Activated CD4-positive, alpha-beta T cell treated with anti-CD3 and anti-CD28 coated beads, Interleukin-2, amount 10 ng/mL, durations not matched to agents 24 days and 14 days (primary cell): ENCODE results near the gene SNX24. TPM values are rescaled to one million over a fixed set of nuclear protein-coding genes. Genes with fewer than 3 reads are reported as not detected.

Source experiments
- DNase-seq: peaks from one replicate; pipeline ENCODE4 v3.0.0; 2022
- H3K27ac Mint-ChIP-seq: one replicate; pipeline ENCODE4 v1.8.0; 2022; ENCODE audit warnings: mild to moderate bottlenecking, mixed read lengths
- H3K27me3 Mint-ChIP-seq: one replicate; pipeline ENCODE4 v1.8.0; 2022; ENCODE audit warnings: mixed read lengths
- H3K36me3 Mint-ChIP-seq: one replicate; pipeline ENCODE4 v1.8.0; 2022; ENCODE audit warnings: low read depth, mild to moderate bottlenecking, mixed read lengths
- H3K4me1 Mint-ChIP-seq: one replicate; pipeline ENCODE4 v1.8.0; 2021; ENCODE audit warnings: mixed read lengths
- H3K4me3 Mint-ChIP-seq: one replicate; pipeline ENCODE4 v1.8.0; 2022; ENCODE audit warnings: mild to moderate bottlenecking, moderate library complexity, mixed read lengths
- H3K9me3 Mint-ChIP-seq: one replicate; pipeline ENCODE4 v1.8.0; 2021; ENCODE audit warnings: mixed read lengths
- intact Hi-C: fragments of 100-400 bp; cut with micrococcal nuclease; formaldehyde crosslinking; loops from one replicate; pipeline ENCODE4 v1.15.1; 2023
- total RNA-seq: library from RNA; stranded (reverse); gene quantifications from 2 replicates; pipeline ENCODE4 v1.2.3, GENCODE V29; 2022

The SNX24 gene, protein sequence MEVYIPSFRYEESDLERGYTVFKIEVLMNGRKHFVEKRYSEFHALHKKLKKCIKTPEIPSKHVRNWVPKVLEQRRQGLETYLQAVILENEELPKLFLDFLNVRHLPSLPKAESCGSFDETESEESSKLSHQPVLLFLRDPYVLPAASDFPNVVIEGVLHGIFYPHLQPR
- total RNA-seq = 0.37 and 0.45 TPM in 2 replicates

DNA sequence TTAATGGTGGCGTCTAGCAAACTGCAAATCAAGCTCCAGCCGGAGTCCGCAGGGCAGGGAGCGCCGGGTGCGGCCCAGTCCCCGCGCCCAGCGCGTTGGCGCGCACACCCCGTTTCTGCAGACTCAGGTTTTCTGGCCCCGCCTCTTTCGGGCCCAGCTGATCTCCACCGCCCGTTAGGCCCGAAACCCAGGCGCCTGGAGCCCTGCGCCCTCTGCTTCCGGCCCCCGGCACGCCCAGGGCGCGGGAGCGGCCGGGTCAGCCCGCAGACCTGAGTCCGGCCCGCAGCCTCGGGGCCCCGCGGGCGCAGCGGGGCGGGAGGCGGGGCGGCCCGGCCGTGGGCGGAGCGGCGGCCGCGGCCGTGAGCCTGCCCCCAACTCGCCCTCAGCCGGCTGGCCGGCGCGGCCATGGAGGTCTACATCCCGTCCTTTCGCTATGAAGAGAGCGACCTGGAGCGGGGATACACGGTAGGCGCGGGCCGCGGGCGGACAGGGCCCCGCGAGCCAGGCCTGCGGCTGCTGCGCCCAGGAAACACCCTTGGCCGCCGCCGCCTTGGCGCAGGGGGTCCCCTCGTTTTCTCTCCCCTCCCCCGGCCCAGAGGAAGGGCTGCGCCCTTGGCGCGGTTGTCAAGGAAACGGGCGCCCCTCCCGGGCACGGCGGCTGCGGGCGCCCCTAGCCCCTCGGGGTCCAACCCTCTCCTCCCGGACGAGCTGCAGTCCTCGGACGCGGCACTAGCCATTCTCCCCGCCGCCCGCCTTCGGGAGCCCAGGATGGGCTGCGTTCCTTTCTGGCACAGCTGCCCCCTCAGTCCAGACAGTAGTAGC lies at the start of gene SNX24:
Gene SNX24, plus strand, starts transcription at position 385 of the 822 bp plus-strand sequence. Its CDS starts 21 bp downstream, at position 406.
- peaks cover 1% of the 10 kb centered on the region for H3K9me3 Mint-ChIP-seq
- DNase-seq = peak; percentile 91
- H3K36me3 Mint-ChIP-seq = no peaks in the 10 kb centered on the region
- intact Hi-C loops = loop anchor here (1.0 kb wide), 1 partner anchor 70 kb away; the partner anchor contains the start of gene SNX2
- H3K27ac Mint-ChIP-seq = no peak within 1 kb of the TSS
- peaks cover 19% of the 10 kb centered on the region for H3K4me1 Mint-ChIP-seq
- peak within 1 kb of the TSS; percentile 86 for H3K4me3 Mint-ChIP-seq
- peaks cover 33% of the 10 kb centered on the region for H3K27me3 Mint-ChIP-seq

DNA sequence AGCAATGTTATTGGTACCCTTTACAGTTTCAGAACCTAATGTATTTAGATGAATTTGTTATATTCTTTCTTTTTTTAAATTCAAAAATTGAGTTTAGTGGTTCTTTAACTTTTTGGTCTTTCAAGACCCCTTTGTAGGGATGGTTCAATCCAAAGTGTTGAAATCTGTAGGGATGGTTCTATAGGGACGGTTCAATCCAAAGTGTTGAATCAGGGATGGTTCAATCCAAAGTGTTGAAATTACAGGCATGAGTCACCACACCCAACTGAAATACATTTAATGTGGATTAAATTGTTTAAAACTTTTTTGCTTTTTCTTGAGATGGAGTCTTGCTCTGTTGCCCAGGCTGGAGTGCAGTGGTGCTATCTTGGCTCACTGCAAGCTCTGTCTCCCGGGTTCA lies 39.9 kb upstream of the SNX24 start:
- Mint-ChIP-seq H3K27me3 (no peaks in the 10 kb centered on the region), H3K9me3 (no peaks in the 10 kb centered on the region), H3K4me3 (no peak overlapping the region), H3K27ac (no peak overlapping the region), H3K4me1 (no peaks in the 10 kb centered on the region), H3K36me3 (peaks cover 43% of the 10 kb centered on the region)
- no peak for DNase-seq
- intact Hi-C loops = no loop called here

DNA sequence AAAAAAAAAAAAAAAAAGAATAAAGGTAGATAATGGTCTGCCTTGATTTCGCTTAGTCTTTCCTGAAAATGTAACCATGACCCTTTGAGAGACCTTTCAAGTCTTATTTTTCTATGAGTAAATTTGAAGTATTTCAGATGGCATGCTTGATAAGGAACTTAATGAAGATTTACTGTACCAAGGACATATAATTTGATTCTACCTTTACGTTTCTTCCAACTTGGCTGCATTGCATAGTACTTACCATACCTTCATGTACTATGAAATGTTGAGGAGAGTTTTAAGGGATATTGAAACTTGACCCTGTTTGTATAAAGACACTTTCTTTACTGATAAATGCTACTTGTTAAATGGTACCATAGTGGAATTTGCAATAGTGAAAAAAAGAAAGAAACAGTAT lies 35.0 kb upstream of the SNX24 start:
- Mint-ChIP-seq H3K4me3 (no peak overlapping the region), H3K36me3 (peaks cover 23% of the 10 kb centered on the region), H3K27me3 (no peaks in the 10 kb centered on the region), H3K9me3 (peaks cover 3% of the 10 kb centered on the region), H3K4me1 (no peaks in the 10 kb centered on the region), H3K27ac (no peak overlapping the region)
- no peak for DNase-seq
- intact Hi-C loops = no loop called here

DNA sequence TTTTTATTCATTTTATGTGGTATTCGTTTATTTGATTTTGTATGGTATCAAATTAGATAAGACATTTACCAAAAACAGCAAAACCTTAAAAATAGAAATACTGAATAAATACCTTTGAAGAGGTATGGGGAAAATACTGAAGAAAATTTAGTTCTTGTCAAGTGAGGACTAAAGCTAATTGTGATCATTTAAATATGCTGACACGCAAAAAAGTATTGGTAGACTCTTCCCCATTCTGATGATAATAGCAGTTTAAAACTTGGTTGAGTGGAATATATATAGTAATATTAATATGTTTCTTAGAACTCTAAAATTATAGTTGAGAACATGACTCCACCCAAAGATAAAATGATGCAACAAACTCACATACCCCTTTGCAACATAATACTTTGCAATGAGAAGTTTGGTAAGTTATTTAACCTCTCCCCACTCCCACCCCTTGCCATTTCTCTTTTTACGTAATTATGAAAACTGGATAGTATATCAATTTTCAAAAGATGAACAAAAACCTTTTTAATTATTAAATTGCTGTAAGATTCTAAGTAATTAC lies 30.1 kb upstream of the SNX24 start:
- no peak overlapping the region for H3K27ac Mint-ChIP-seq
- H3K27me3 Mint-ChIP-seq = no peaks in the 10 kb centered on the region

DNA sequence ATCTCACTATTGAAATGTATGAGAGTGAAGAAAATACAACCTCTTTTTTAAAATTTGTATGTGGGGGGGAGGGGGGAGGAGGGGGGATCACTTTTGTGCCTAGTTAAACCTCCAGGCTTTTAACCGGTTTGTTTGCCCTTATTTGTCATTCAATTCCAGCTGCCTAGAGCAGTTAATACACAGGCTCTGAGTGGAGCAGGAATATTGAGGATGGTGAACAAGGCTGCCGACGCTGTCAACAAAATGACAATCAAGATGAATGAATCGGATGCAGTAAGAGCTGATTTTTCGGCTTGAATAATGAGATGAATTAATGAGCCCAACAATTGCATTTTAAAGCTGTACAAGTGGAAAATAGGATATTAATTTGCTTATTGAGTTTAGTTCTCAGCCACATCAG lies 28.7 kb upstream of the SNX24 start:
- no peak overlapping the region for H3K4me3 Mint-ChIP-seq
- intact Hi-C loops = no loop called here
- peaks cover 3% of the 10 kb centered on the region for H3K9me3 Mint-ChIP-seq
- peaks cover 5% of the 10 kb centered on the region for H3K36me3 Mint-ChIP-seq
- no peak for DNase-seq
- no peak overlapping the region for H3K27ac Mint-ChIP-seq
- H3K4me1 Mint-ChIP-seq = no peaks in the 10 kb centered on the region
- H3K27me3 Mint-ChIP-seq = no peaks in the 10 kb centered on the region

More for the DNA sequence above, 30.1 kb upstream of the SNX24 start:
- intact Hi-C loops = no loop called here
- no peak for DNase-seq
- H3K36me3 Mint-ChIP-seq = peaks cover 5% of the 10 kb centered on the region
- H3K4me3 Mint-ChIP-seq = no peak overlapping the region
- H3K4me1 Mint-ChIP-seq = no peaks in the 10 kb centered on the region
- peaks cover 3% of the 10 kb centered on the region for H3K9me3 Mint-ChIP-seq

DNA sequence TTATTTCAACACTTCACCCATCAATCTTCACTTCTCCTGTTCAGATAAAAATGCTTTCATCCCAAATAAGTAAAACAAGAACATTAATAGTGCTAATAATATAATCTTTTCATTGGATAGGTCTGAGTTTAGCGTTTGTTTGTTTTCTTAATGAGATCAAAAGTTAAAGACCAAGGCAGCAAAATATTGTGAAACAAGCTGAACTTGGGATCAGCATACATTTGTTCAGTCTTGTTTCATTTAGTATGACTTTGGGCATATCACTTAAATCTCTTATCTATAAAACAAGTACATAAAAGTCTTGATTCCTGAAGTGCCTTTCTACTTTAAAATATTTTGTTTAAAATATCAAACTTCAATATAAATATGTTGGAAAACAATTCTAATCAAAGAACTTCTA lies 13.4 kb upstream of the SNX24 start:
- H3K4me1 Mint-ChIP-seq = no peaks in the 10 kb centered on the region
- H3K36me3 Mint-ChIP-seq = peaks cover 8% of the 10 kb centered on the region
- H3K27me3 Mint-ChIP-seq = no peaks in the 10 kb centered on the region
- DNase-seq = no peak
- no peaks in the 10 kb centered on the region for H3K9me3 Mint-ChIP-seq
- H3K4me3 Mint-ChIP-seq = no peak overlapping the region
- H3K27ac Mint-ChIP-seq = no peak overlapping the region
- intact Hi-C loops = no loop called here

DNA sequence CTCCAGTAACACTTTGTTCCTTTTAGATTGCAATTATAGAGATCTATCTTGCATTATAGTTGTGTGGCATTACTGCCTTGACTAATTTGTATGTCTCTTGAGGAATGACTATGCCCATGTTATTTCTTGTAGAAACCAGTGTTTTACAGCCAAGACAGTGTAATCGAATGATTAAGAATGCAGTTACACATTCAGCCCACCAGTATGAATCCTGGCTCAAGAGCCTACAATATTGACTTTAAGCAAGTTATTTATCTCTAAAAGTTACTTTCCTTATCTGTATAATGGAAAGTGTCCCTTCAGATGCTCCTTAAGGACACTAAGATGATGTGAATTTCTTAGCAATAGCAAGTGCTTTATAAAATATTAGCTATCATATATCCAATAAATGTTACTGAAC lies 9.7 kb upstream of the SNX24 start:
- Mint-ChIP-seq H3K27ac (no peak overlapping the region), H3K4me3 (no peak overlapping the region), H3K9me3 (peaks cover 4% of the 10 kb centered on the region), H3K27me3 (peaks cover 13% of the 10 kb centered on the region), H3K36me3 (no peaks in the 10 kb centered on the region), H3K4me1 (peaks cover 4% of the 10 kb centered on the region)
- intact Hi-C loops = no loop called here
- no peak for DNase-seq

DNA sequence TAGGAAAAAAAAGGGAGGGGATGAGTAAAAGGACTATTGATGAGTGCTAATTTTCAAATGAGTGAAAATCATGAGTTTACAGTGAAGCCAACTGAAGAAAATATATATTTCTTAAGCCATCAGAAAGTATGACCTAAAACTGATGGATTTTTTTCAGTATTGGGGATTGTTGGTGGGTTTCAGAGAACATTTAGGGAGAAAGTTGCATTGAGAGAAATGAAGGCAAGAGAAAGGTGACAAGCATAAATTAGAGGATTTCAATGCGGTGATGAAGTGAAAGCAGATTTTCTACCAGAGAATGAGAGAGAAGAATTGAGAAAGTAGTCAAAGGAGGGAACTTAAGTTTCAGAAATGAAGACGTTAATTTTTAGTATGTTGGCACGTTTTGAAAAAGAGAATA lies 8.5 kb upstream of the SNX24 start:
- peaks cover 4% of the 10 kb centered on the region for H3K9me3 Mint-ChIP-seq
- H3K27me3 Mint-ChIP-seq = peaks cover 15% of the 10 kb centered on the region
- H3K4me1 Mint-ChIP-seq = peaks cover 4% of the 10 kb centered on the region
- DNase-seq = no peak
- no peak overlapping the region for H3K4me3 Mint-ChIP-seq
- no peak overlapping the region for H3K27ac Mint-ChIP-seq
- no peaks in the 10 kb centered on the region for H3K36me3 Mint-ChIP-seq
- intact Hi-C loops = no loop called here

DNA sequence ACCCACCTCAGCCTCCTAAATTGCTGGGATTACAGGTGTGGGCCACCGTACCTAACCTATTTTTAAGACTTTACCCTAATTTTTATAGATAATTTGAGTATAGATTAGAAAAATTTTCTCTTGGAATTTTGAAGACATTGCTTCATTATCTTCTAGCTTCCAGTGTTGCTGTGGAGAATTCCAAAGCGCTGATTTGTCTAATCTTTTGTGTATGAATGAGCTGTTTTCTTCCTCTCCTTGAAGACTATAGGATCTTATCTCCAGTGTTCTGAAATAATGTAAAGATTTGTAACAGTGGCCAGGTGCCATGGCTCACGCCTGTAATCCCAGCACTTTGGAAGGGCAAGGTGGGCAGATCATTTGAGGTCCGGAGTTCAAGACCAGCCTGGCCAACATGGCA lies 5.7 kb upstream of the SNX24 start:
- H3K27me3 Mint-ChIP-seq = peaks cover 29% of the 10 kb centered on the region

DNA sequence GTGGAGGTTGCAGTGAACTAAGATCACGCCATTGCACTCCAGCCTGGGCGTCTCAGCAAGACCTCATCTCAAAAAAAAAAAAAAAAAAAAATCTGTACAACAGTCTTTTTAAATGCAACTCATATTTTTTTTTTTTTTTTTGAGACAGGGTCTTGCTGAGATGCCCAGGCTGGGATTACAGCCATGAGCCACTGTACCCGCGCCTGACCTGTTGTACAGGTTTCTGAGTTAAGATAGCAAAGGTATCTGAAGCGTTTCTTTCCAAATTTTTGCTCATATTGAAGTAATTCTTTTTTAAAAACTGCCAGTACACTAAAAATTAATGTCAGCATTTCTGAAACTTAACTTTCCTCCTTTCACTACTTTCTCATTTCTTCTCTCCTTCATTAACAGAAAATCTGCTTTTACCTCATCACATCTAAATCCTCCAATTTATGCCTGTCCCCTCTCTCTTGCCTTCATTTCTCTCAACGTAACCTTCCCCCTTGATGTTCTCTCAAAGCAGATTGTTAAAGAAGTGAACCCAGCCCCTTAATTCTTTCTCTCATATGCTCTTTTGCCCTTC lies 3.3 kb upstream of the SNX24 start:
- no peak overlapping the region for H3K4me3 Mint-ChIP-seq
- peaks cover 21% of the 10 kb centered on the region for H3K4me1 Mint-ChIP-seq
- H3K9me3 Mint-ChIP-seq = peaks cover 4% of the 10 kb centered on the region
- no peaks in the 10 kb centered on the region for H3K36me3 Mint-ChIP-seq
- no peak overlapping the region for H3K27ac Mint-ChIP-seq
- no peak for DNase-seq
- intact Hi-C loops = no loop called here
- H3K27me3 Mint-ChIP-seq = peaks cover 42% of the 10 kb centered on the region

More for the DNA sequence above, 5.7 kb upstream of the SNX24 start:
- no peak overlapping the region for H3K27ac Mint-ChIP-seq
- peaks cover 4% of the 10 kb centered on the region for H3K9me3 Mint-ChIP-seq
- intact Hi-C loops = no loop called here
- peaks cover 16% of the 10 kb centered on the region for H3K4me1 Mint-ChIP-seq
- H3K36me3 Mint-ChIP-seq = no peaks in the 10 kb centered on the region
- no peak overlapping the region for H3K4me3 Mint-ChIP-seq
- no peak for DNase-seq

DNA sequence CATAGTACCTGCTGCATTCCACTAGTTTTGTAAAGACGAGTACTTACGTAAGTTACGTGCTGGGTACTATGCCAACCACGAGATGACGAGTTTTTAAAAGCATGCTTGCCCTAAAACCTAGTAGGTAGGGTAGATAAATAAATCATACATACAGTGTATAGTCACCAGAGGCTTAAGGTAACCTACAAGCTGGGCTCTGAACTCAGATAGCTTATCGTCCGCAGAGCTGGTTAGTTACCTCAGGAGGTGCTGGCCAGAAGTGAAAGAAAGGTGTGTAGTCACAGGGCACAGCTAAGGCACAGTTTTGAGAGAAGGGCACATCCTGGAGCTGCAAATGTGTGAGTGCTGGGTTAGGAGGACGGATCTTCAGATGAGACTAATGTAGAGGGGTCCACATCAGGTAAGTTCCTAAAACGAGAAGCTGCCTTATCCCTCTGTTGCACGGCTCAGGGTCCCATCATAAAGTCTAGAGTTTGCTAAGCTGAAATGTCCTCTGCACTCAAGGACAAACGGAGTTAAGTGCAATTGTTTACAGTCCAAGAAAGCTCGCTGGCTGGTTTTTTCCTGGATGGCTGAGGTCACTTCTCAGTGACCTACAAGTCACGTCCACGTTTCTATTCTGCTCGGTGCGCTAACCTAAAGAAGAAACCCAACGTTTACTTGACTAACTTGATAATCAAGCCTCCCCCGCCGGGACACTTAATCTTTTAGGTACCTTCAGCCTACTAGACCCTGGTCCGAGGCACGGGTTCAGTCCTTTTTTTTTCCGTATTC lies 1.1 kb upstream of the SNX24 start:
- H3K27ac Mint-ChIP-seq = peak overlapping the region; percentile 29
- peaks cover 4% of the 10 kb centered on the region for H3K9me3 Mint-ChIP-seq
- DNase-seq = peak; percentile 61
- H3K4me1 Mint-ChIP-seq = peaks cover 21% of the 10 kb centered on the region
- no peaks in the 10 kb centered on the region for H3K36me3 Mint-ChIP-seq
- peaks cover 35% of the 10 kb centered on the region for H3K27me3 Mint-ChIP-seq
- H3K4me3 Mint-ChIP-seq = peak overlapping the region; percentile 86
- intact Hi-C loops = no loop called here

DNA sequence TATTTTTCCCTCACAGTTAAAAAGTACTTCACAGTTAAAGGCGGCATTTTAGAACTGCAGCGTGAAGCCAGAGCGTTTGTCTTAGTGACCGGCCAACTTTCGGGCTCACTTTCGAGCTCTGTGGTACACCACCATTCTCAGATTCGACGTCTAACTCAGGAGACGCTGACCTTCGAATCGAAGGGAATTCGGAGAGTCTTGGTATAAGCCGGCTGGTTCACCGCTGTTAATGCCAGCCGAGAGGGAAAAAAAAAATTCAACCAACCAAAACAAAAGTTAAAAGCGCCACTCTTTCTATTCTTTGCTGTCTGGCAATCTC lies 544 bp upstream of the SNX24 start:
- no peaks in the 10 kb centered on the region for H3K36me3 Mint-ChIP-seq
- H3K4me3 Mint-ChIP-seq = peak overlapping the region; percentile 86
- peaks cover 21% of the 10 kb centered on the region for H3K4me1 Mint-ChIP-seq
- intact Hi-C loops = loop anchor here (1.0 kb wide), 1 partner anchor 70 kb away; the partner anchor contains the start of gene SNX2
- H3K9me3 Mint-ChIP-seq = peaks cover 4% of the 10 kb centered on the region
- H3K27me3 Mint-ChIP-seq = peaks cover 35% of the 10 kb centered on the region
- no peak for DNase-seq
- H3K27ac Mint-ChIP-seq = no peak overlapping the region

DNA sequence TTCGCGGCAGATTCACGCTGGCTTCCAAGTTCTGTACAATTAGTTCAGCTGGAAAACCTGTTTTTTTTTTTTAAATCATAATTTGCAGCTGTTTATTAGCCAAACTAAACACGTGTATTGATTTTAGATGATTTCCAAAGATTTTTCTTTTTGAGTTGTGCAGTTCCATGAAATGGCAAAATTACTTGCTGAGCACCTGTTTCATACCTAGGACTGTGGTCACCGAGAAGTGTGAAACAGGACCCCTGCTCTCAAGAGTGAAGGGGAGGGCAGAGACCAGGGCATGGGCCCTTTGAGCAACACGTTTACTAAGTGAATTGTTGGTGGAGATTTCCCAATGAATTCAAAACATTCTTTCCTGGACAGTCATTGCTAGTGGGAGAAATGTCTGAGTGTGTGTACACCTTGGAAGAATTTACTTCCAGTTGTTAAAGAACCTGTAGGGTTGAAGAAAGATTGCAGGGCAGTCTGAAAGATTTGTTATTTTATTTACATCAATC lies 688 bp downstream of the SNX24 start:
- DNase-seq = no peak
- H3K36me3 Mint-ChIP-seq = no peaks in the 10 kb centered on the region
- H3K27me3 Mint-ChIP-seq = peaks cover 31% of the 10 kb centered on the region
- peaks cover 16% of the 10 kb centered on the region for H3K4me1 Mint-ChIP-seq
- intact Hi-C loops = no loop called here
- no peaks in the 10 kb centered on the region for H3K9me3 Mint-ChIP-seq
- peak overlapping the region; percentile 55 for H3K4me3 Mint-ChIP-seq
- no peak overlapping the region for H3K27ac Mint-ChIP-seq
